H9 (cell line): ENCODE measurements around the gene GARIN5A. TPM values are rescaled to one million over a fixed set of nuclear protein-coding genes. Genes with fewer than 3 reads are reported as not detected.

Source experiments
- DNase-seq: peaks from one replicate; pipeline ENCODE4 v3.0.0-alpha.2; 2017
- H2AFZ ChIP-seq: one replicate; pipeline ENCODE4 v1.6.1; 2013; ENCODE audit warnings: mild to moderate bottlenecking, low read length, control low read depth, moderate library complexity
- H2AK5ac ChIP-seq: 2 replicates; pipeline ENCODE4 v1.6.1; 2013; ENCODE audit warnings: low read length, control low read depth, mixed read lengths; ENCODE audit not compliant: insufficient read length
- H2BK120ac ChIP-seq: one replicate; pipeline ENCODE4 v1.6.1; 2013; ENCODE audit warnings: low read depth, mild to moderate bottlenecking, low read length, control low read depth, inconsistent platforms; ENCODE audit not compliant: poor library complexity, severe bottlenecking
- H2BK12ac ChIP-seq: 2 replicates; pipeline ENCODE4 v1.6.1; 2013; ENCODE audit warnings: low read length, control low read depth, mixed read lengths, low read depth; ENCODE audit not compliant: insufficient read length
- H2BK15ac ChIP-seq: 2 replicates; pipeline ENCODE4 v1.6.1; 2013; ENCODE audit warnings: low read depth, low read length, control low read depth
- H2BK20ac ChIP-seq: one replicate; pipeline ENCODE4 v1.6.1; 2013; ENCODE audit warnings: low read depth, mild to moderate bottlenecking, low read length, control low read depth, inconsistent platforms; ENCODE audit not compliant: poor library complexity, severe bottlenecking
- H2BK5ac ChIP-seq: 2 replicates; pipeline ENCODE4 v1.6.1; 2013; ENCODE audit warnings: low read length, control low read depth, mixed read lengths; ENCODE audit not compliant: insufficient read length
- H3K14ac ChIP-seq: 2 replicates; pipeline ENCODE4 v1.6.1; 2013; ENCODE audit warnings: low read length, control low read depth; ENCODE audit not compliant: insufficient read depth
- H3K18ac ChIP-seq: 2 replicates; pipeline ENCODE4 v1.6.1; 2013; ENCODE audit warnings: low read depth, mild to moderate bottlenecking, mixed read lengths, low read length, control low read depth; ENCODE audit not compliant: insufficient read length
- H3K23ac ChIP-seq: 2 replicates; pipeline ENCODE4 v1.6.1; 2013; ENCODE audit warnings: low read length, control low read depth, mixed read lengths, low read depth; ENCODE audit not compliant: insufficient read length
- H3K23me2 ChIP-seq: 2 replicates; pipeline ENCODE4 v1.6.1; 2013; ENCODE audit warnings: low read depth, mild to moderate bottlenecking, mixed read lengths, low read length, control low read depth; ENCODE audit not compliant: insufficient read length, poor library complexity, severe bottlenecking
- H3K27ac ChIP-seq: 2 replicates; pipeline ENCODE4 v1.5.1; 2013; ENCODE audit warnings: low read length, control low read depth, mixed read lengths, low read depth; ENCODE audit not compliant: insufficient read length
- H3K27me3 ChIP-seq: 2 replicates; pipeline ENCODE4 v1.6.1; 2013; ENCODE audit warnings: low read length, control low read depth, inconsistent platforms; ENCODE audit not compliant: insufficient read depth
- H3K4ac ChIP-seq: 2 replicates; pipeline ENCODE4 v1.6.1; 2013; ENCODE audit warnings: low read depth, mild to moderate bottlenecking, control low read depth, inconsistent platforms, low read length, moderate library complexity
- H3K4me1 ChIP-seq: 2 replicates; pipeline ENCODE4 v1.6.1; 2013; ENCODE audit warnings: low read length, control low read depth, inconsistent platforms; ENCODE audit not compliant: insufficient read depth
- H3K4me2 ChIP-seq: 2 replicates; pipeline ENCODE4 v1.6.1; 2013; ENCODE audit warnings: low read length, control low read depth, mixed read lengths; ENCODE audit not compliant: insufficient read length, insufficient read depth
- H3K56ac ChIP-seq: 2 replicates; pipeline ENCODE4 v1.6.1; 2013; ENCODE audit warnings: low read depth, mild to moderate bottlenecking, mixed read lengths, low read length, control low read depth; ENCODE audit not compliant: insufficient read length
- H3K79me1 ChIP-seq: 2 replicates; pipeline ENCODE4 v1.6.1; 2013; ENCODE audit warnings: low read depth, mild to moderate bottlenecking, moderate library complexity, low read length, control low read depth, inconsistent platforms; ENCODE audit not compliant: insufficient read depth, poor library complexity, severe bottlenecking
- H3K79me2 ChIP-seq: 2 replicates; pipeline ENCODE4 v1.6.1; 2013; ENCODE audit warnings: low read length, control low read depth, inconsistent platforms; ENCODE audit not compliant: insufficient read depth
- H3K9ac ChIP-seq: 2 replicates; pipeline ENCODE4 v1.6.1; 2013; ENCODE audit warnings: low read length, control low read depth, mixed read lengths; ENCODE audit not compliant: insufficient read length; ENCODE audit errors: extremely low read depth
- H3K9me3 ChIP-seq: one replicate; pipeline ENCODE4 v1.6.1; 2013; ENCODE audit warnings: low read depth, low read length, inconsistent platforms; ENCODE audit not compliant: control insufficient read depth
- H3T11ph ChIP-seq: one replicate; pipeline ENCODE4 v1.6.1; 2013; ENCODE audit warnings: mild to moderate bottlenecking, low read length, control low read depth, inconsistent platforms
- H4K20me1 ChIP-seq: one replicate; pipeline ENCODE4 v1.6.1; 2013; ENCODE audit not compliant: control insufficient read depth, insufficient read length, insufficient read depth
- H4K5ac ChIP-seq: 2 replicates; pipeline ENCODE4 v1.6.1; 2013; ENCODE audit warnings: low read depth, mild to moderate bottlenecking, mixed read lengths, low read length, control low read depth; ENCODE audit not compliant: insufficient read length
- H4K8ac ChIP-seq: replicated peaks from 2 replicates; pipeline ENCODE4 v1.6.1; 2013; ENCODE audit warnings: low read length, control low read depth, mixed read lengths, low read depth; ENCODE audit not compliant: insufficient read length
- H4K91ac ChIP-seq: 2 replicates; pipeline ENCODE4 v1.6.1; 2013; ENCODE audit warnings: low read depth, mild to moderate bottlenecking, moderate library complexity, mixed read lengths, low read length, control low read depth; ENCODE audit not compliant: insufficient read length
- H3K27ac Mint-ChIP-seq, 3 experiments: 2 replicates in 2 of 3; 3 replicates in 1 of 3; pipeline ENCODE4 v1.8.0; 2020 to 2021; ENCODE audit warnings: mixed read lengths in 3 of 3, mild to moderate bottlenecking in 1 of 3, moderate library complexity in 1 of 3
- H3K27me3 Mint-ChIP-seq: 2 replicates; pipeline ENCODE4 v1.8.0; 2021; ENCODE audit warnings: low read depth, mild to moderate bottlenecking, moderate library complexity, mixed read lengths
- H3K36me3 Mint-ChIP-seq, 3 experiments: 2 replicates in 2 of 3; 3 replicates in 1 of 3; pipeline ENCODE4 v1.8.0; 2020 to 2021; ENCODE audit warnings: low read depth in 3 of 3, mixed read lengths in 3 of 3; ENCODE audit not compliant: insufficient read depth in 1 of 3
- H3K4me1 Mint-ChIP-seq, 2 experiments: 2 replicates each; pipeline ENCODE4 v1.8.0; 2020; ENCODE audit warnings: mixed read lengths in 2 of 2
- H3K4me3 Mint-ChIP-seq, 2 experiments: 2 replicates in 1 of 2; 3 replicates in 1 of 2; pipeline ENCODE4 v1.8.0; 2020 to 2021; ENCODE audit warnings: mild to moderate bottlenecking in 2 of 2, mixed read lengths in 2 of 2, moderate library complexity in 1 of 2
- H3K9me3 Mint-ChIP-seq, 2 experiments: 2 replicates in 1 of 2; 3 replicates in 1 of 2; pipeline ENCODE4 v1.8.0; 2020; ENCODE audit warnings: mild to moderate bottlenecking in 2 of 2, mixed read lengths in 2 of 2, moderate library complexity in 1 of 2
- WGBS: extraction: QIAGEN DNeasy Blood & Tissue Kit; methylation state at CpG from one replicate; pipeline ENCODE4 v1.1.7; 2013; ENCODE audit warnings: missing lambda C conversion rate, low lambda C conversion rate, mixed read lengths; ENCODE audit not compliant: insufficient read length; ENCODE audit errors: extremely low coverage; 5-methylcytosine and 5-hydroxymethylcytosine counted together
- total RNA-seq: library from RNA; stranded (reverse); gene quantifications from 2 replicates; pipeline ENCODE4 v1.2.1, GENCODE V29; 2021
- TF ChIP-seq, protein P1 (sequence below): fragments of 200-600 bp; sonication (generic); conservative IDR thresholded peaks from 3 replicates; pipeline ENCODE4 v1.8.0; 2021; ENCODE audit warnings: antibody characterized with exemption, mild to moderate bottlenecking

The GARIN5A gene
- total RNA-seq, 1 experiment from 2014 or later = 9.5 TPM

DNA sequence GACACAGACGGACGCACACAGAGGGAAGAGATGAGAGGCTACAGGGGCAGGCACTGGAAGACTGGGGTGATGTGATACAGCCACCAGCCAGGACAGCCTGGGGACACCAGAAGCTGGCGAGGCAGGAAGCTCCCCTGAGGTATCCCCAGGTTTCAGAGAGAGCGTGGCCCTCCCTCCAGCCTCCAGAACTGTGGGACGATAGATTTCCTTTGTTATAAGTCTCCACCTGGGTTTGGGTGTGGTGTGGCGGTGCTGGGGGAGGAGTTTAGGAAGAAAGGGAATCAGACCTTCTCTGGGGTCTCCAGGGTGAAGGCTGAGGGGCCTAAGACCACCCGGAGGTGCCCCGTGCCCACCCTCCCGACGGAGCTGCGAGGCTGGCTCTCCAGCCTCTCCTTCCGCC is 39.8 kb upstream of the GARIN5A start:
- H2BK5ac ChIP-seq = no peak overlapping the region
- no peak for DNase-seq
- Mint-ChIP-seq H3K27ac (no peak overlapping the region), H3K27me3 (peaks cover 52% of the 10 kb centered on the region), H3K9me3 (no peaks in the 10 kb centered on the region), H3K4me1 (peaks cover 2 to 19% of the 10 kb centered on the region in 2 experiments; a peak in 3 of 4 replicates), H3K36me3 (peaks cover 5 to 7% (median 5%) of the 10 kb centered on the region in 3 experiments; a peak in 4 of 7 replicates), H3K4me3 (no peak overlapping the region)
- H3K4me1 ChIP-seq = no peaks in the 10 kb centered on the region
- no peak overlapping the region for H2AK5ac ChIP-seq
- H3K23me2 ChIP-seq = no peaks in the 10 kb centered on the region
- no peak overlapping the region for H3K9ac ChIP-seq
- no peak overlapping the region for H4K91ac ChIP-seq
- H3K56ac ChIP-seq = no peak overlapping the region
- no peak overlapping the region for H4K8ac ChIP-seq
- H2BK20ac ChIP-seq = no peak overlapping the region
- H3K4ac ChIP-seq = no peak overlapping the region
- no peak overlapping the region for H3K27ac ChIP-seq
- H3K4me2 ChIP-seq = no peak overlapping the region
- TF ChIP-seq, protein P1, sequence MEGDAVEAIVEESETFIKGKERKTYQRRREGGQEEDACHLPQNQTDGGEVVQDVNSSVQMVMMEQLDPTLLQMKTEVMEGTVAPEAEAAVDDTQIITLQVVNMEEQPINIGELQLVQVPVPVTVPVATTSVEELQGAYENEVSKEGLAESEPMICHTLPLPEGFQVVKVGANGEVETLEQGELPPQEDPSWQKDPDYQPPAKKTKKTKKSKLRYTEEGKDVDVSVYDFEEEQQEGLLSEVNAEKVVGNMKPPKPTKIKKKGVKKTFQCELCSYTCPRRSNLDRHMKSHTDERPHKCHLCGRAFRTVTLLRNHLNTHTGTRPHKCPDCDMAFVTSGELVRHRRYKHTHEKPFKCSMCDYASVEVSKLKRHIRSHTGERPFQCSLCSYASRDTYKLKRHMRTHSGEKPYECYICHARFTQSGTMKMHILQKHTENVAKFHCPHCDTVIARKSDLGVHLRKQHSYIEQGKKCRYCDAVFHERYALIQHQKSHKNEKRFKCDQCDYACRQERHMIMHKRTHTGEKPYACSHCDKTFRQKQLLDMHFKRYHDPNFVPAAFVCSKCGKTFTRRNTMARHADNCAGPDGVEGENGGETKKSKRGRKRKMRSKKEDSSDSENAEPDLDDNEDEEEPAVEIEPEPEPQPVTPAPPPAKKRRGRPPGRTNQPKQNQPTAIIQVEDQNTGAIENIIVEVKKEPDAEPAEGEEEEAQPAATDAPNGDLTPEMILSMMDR = no peak
- no peak overlapping the region for H3K14ac ChIP-seq
- H2BK12ac ChIP-seq = no peak overlapping the region
- H3K79me1 ChIP-seq = no peaks in the 10 kb centered on the region
- no peak overlapping the region for H2AFZ ChIP-seq
- no peak overlapping the region for H2BK120ac ChIP-seq
- H3K79me2 ChIP-seq = no peaks in the 10 kb centered on the region
- H3K27me3 ChIP-seq = 0 out of 2 replicates have a peak, but pooled peaks cover 3% of the 10 kb centered on the region
- no peak overlapping the region for H3K18ac ChIP-seq
- H4K20me1 ChIP-seq = no peaks in the 10 kb centered on the region
- H4K5ac ChIP-seq = no peak overlapping the region
- no peak overlapping the region for H3K23ac ChIP-seq
- no peak overlapping the region for H2BK15ac ChIP-seq
- no peaks in the 10 kb centered on the region for H3K9me3 ChIP-seq
- no peak overlapping the region for H3T11ph ChIP-seq
- no CpG with 5 or more reads among the region's 12 CpGs for WGBS
